GM19395 (cell line): Measurements from ENCODE around the gene C6orf47.

ENCODE experiments used
- ATAC-seq: cut with Tn5 transposase; IDR thresholded peaks from one replicate; pipeline ENCODE4 v1.9.1; 2021; ENCODE audit warnings: mild to moderate bottlenecking, moderate library complexity; ENCODE audit not compliant: unreplicated experiment

The C6orf47 gene

DNA sequence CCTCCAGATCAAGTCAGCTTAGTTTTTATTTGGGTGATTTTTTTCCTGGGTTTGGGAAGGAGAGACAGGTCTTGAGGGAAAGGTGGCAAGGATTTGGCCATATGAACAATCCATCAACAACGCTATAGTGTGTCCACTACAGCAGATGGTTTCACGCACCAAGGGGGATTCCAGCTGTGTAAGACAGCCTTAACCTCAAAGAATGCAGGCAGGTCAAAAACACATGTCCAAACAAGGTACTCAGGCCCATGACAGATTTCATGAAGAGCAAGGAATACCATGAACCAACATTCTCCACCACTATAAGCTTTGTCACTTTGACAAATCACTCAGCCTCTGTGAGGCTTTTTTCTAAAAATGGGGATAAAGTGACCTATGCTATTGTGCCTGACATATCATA, 43.6 kb downstream of the C6orf47 start:
- no peak for ATAC-seq

DNA sequence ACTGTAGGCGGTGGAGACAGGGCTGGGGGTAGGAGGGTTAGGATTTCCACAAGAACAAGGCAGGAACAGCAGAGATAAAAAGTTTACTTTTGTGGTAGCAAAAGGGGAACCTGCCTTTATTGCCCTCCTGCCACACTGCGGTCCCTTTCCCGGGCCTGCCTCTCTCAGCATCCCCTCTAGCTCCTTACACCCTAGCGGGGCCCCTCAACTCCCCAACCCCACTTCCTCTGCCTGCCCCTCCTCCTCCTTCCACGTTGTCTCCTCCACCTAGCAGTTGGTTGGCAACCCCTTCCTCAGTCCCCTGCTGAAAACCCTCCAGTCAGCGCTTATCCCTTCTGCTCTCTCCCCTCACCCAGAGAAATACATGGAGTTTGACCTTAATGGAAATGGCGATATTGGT, 44.8 kb downstream of the C6orf47 start:
- no peak for ATAC-seq

DNA sequence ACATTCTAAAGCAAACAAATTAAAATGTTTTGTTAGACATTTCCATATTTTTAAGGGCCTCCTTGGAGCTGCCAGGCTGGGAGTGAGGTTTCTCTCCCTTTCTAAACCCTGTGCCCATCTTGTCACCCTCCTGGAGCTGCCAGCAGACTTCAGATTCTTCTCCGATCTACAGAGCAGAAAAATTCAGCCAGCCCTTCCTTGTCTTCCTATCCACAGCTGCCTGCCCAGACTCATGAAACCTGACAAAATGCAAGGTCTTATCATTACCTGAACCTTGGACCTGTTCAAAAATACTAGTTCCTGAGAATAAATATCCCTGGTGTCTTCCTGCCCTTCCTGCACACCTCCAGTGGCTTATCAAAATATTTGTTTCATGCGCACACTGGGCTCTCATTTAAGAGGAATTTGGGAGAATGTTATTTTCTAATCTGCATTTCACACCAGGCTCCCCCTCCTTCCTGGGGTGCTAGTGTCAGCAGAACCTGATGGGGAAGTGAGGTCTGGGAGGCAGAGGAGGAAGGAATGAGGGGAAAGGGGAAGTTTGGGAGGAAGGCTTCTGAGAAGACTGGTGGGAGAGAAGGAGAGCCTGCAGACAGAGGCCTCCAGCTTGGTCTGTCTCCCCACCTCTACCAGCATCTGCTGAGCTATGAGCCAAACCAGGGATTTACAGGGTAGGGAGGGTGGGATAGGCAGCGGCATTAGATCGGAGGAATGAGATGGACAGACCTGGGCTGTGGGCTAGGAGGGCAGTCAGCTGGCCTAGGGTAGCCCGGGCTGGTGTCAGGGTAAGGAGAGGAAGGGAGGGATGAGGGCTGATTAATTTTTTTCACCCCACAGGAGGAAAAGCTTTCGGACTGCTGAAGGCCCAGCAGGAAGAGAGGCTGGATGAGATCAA, 45.6 kb downstream of the C6orf47 start, which contains the start of gene AIF1:
AIF1 (plus strand) TSS at position 551 of the 895 bp plus-strand sequence; CDS start at position 647, 96 bp downstream.
- no peak for ATAC-seq

DNA sequence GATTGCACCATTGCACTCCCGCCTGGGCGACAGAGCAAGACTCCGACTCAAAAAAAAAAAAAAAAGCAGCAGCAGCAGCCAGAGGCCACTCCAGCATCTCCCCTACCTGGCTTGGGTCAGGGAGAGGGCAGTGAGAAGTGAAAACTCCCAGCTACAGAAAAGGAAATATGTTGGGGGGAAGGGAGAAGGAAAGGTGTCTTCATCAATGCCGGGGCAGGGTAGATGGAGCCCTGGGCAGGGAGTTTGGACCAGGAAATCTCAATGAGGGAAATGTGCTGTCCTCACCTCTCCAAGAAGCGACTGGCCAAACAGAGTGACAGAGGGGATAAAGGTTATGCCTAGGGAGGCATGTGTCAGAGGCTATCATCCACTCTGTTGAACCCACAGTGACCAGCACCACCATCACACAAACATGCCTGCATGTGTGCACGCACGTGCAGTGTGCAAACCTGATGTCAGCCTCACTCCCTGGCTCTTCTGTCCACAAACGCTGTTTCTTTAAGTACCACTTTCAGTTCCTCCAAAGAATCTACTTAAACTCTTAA, 46.4 kb downstream of the C6orf47 start:
- ATAC-seq, result no peak

DNA sequence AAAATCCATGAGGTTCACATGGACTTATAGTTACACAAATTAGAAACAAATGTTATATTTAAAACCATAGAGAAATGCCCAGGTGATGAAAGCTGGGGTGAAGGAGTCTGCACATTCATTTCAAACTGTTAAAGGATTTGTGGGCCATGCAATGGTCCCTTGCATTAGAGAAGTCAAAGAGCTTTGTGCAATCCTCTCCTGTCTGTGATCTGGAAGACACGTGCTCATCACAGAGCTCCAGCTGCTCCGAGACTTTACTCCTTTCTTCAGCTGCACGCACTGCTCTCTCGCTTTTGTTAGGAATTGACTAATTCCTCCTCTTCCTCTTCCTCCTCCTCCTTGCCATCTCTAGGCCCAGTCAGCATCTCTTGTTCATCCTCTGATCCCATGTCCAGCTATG, 49.6 kb downstream of the C6orf47 start:
- no peak for ATAC-seq

DNA sequence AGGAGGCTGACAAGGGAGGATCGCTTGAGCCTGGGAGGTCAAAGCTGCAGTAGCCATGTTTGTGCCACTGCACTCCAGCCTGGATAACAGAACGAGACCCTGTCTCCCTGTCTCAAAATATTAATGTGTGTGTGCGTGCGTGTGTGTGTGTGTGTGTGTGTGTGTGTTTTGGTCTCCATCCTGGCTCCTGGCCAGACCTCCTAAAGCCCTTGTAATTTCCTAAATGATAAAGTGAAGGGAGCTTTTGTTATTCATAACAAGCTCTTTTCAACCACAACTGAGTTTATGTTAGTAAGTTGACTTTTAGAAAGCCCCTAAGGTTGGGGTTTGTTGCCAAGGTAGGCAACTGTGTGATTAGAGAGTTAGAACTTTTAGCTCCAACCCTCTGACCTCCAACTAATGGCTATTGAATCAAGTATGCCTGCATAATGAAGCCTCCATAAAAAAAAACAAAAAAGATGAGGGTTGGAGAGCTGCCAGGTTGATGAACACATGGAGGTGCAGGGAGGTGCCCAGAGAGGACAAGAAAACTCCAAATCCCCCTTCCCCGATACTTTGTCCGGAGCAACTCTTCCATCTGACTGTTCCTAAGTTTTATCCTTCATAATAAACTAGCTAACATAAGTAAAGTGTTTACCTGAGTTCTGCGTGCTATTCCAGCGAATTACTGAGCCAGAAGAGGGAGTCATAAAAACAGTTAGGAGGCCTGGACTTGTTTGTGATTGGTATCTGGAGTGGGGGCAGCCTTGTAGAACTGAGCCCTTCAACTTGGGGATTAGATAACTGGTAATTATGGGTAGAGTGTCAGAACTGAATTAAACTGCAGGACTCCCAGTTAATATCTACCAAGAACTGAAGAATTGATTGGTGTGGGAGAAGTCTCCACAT, 50.8 kb downstream of the C6orf47 start:
- no peak for ATAC-seq
